SKM-1 (cell line): ENCODE measurements around the gene CCDC91.
"Not testable (repeated sequence)": the region's sequence is repeated elsewhere in the genome, so short reads cannot be mapped to it uniquely, and the experiment has no call there.

Experiments used
- DNase-seq: peaks from one replicate; lab custom pipeline; 2025; ENCODE audit not compliant: unreplicated experiment; lab: John Stamatoyannopoulos, UW

CCDC91 gene

GRCh38 chr12:28231248-28231647 lies 41.0 kb downstream of the CCDC91 start:
- DNase-seq: no peak

GRCh38 chr12:28232211-28232928 lies 42.1 kb downstream of the CCDC91 start:
- no peak for DNase-seq

- DNase-seq: no peak
These were observed 44.2 kb downstream of the CCDC91 start for GRCh38 chr12:28234444-28234843.

- no peak for DNase-seq
These were observed 44.8 kb downstream of the CCDC91 start for GRCh38 chr12:28235015-28235414.

- DNase-seq: no peak
These were observed 45.7 kb downstream of the CCDC91 start for GRCh38 chr12:28235985-28236384.

- no peak for DNase-seq
These were observed 47.2 kb downstream of the CCDC91 start for GRCh38 chr12:28237423-28237822.

GRCh38 chr12:28239918-28240317 lies 49.7 kb downstream of the CCDC91 start:
- no peak for DNase-seq

- DNase-seq: no peak
These were observed 50.6 kb downstream of the CCDC91 start for GRCh38 chr12:28240853-28241252.

GRCh38 chr12:28242129-28242495 lies 51.9 kb downstream of the CCDC91 start:
- no peak for DNase-seq

- no peak for DNase-seq
These were observed 52.4 kb downstream of the CCDC91 start for GRCh38 chr12:28242496-28243309.

GRCh38 chr12:28243310-28243633 lies 53.0 kb downstream of the CCDC91 start:
- DNase-seq: no peak

- DNase-seq: no peak
These were observed 57.5 kb downstream of the CCDC91 start for GRCh38 chr12:28247806-28248205.

GRCh38 chr12:28248555-28249145 lies 58.4 kb downstream of the CCDC91 start:
- DNase-seq: no peak

- no peak for DNase-seq
These were observed 62.9 kb downstream of the CCDC91 start for GRCh38 chr12:28253161-28253641.

GRCh38 chr12:28257411-28257810 lies 67.2 kb downstream of the CCDC91 start:
- no peak for DNase-seq

GRCh38 chr12:28258998-28259397 lies 68.7 kb downstream of the CCDC91 start:
- DNase-seq: no peak

GRCh38 chr12:28265435-28266042 lies 75.3 kb downstream of the CCDC91 start:
- no peak for DNase-seq

GRCh38 chr12:28267920-28268607 lies 77.8 kb downstream of the CCDC91 start:
- DNase-seq: not testable (repeated sequence)

- DNase-seq: no peak
These were observed 78.5 kb downstream of the CCDC91 start for GRCh38 chr12:28268608-28269229.

GRCh38 chr12:28269851-28270250 lies 79.6 kb downstream of the CCDC91 start:
- DNase-seq: no peak

- DNase-seq: no peak
These were observed 88.2 kb downstream of the CCDC91 start for GRCh38 chr12:28278499-28278898.
